Muscle of back (tissue), 13 donors: ENCODE data around the gene CPNE9. TPM values are rescaled to one million over a fixed set of nuclear protein-coding genes. Genes with fewer than 3 reads are reported as not detected.

ENCODE experiments used
- DNase-seq, 3 donors: peaks; one replicate each; pipeline versions ENCODE4 v3.0.0 to v3.0.0-alpha.2; 2013
- long read RNA-seq, 9 donors: transcript quantifications; one replicate each; lab custom pipeline, GENCODE V29; 2026
- polyA plus RNA-seq, 10 donors: library from polyadenylated mRNA; unstranded; fragments of 120-200 nt; gene quantifications; one replicate each; pipeline ENCODE4 v1.2.1, GENCODE V29; 2013; ENCODE audit not compliant: insufficient read length in 10 of 10

Gene CPNE9
- not detected for polyA plus RNA-seq
- long read RNA-seq, donor 1, result 0 reads
- long read RNA-seq, donor 2, result 0 reads
- long read RNA-seq, donor 3, result 0 reads
- long read RNA-seq, donor 4, result 0 reads
- long read RNA-seq, donor 5, result 0 reads
- long read RNA-seq, donor 6, result 0 reads
- long read RNA-seq, donor 7, result 0 reads
- long read RNA-seq, donor 8, result 0 reads
- long read RNA-seq, donor 9, result 0 reads

GRCh38 chr3:9703736-9704346 is at the start of gene CPNE9:
TSS of gene CPNE9 (plus strand) at chr3:9703833. CDS start at chr3:9703997, 164 bp downstream.
- DNase-seq, result no peak

DNA sequence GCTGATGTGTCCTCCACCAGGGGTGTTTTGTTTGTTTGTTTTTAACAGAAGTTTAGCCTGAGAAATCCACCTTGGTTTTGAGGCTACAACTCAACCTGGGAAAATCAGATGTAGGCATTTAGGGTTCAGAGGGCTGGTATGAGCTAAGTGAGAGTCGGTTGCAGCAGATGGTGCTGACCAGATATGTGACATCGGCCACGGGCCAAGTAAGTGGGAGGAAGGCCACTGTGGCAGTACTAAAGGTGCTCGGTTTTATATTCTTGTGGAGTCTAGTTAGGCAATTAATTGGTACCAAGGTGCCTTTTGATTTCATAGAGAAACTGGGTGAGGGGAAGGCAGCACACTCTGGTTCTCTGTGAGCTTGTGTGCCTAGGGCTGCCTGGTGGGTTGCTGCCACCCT is 43.8 kb upstream of the CPNE9 start:
- no peak for DNase-seq

DNA sequence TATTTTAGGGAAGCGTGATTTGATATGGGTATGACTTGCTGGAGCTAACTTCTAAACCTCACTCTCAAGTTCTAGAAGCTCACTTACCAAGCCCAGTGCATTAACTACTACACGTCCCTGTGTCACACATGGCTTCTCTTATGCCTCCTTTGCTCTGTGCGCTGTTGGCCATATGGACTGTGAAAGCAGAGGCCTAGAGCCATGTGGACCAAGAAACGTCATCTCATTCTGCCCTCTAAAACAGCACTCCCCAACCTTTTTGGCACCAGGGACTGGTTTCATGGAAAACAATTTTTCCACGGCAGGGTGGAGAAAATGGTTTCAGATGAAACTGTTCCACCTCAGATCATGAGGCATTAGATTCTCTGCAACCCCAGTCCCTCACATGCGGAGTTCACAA is 42.7 kb upstream of the CPNE9 start:
- no peak for DNase-seq

GRCh38 chr3:9664119-9664751 is 39.4 kb upstream of the CPNE9 start:
- no peak for DNase-seq

GRCh38 chr3:9666704-9667445 is 36.8 kb upstream of the CPNE9 start:
- no peak for DNase-seq

GRCh38 chr3:9669277-9669676 is 34.4 kb upstream of the CPNE9 start:
- DNase-seq, result no peak

DNA sequence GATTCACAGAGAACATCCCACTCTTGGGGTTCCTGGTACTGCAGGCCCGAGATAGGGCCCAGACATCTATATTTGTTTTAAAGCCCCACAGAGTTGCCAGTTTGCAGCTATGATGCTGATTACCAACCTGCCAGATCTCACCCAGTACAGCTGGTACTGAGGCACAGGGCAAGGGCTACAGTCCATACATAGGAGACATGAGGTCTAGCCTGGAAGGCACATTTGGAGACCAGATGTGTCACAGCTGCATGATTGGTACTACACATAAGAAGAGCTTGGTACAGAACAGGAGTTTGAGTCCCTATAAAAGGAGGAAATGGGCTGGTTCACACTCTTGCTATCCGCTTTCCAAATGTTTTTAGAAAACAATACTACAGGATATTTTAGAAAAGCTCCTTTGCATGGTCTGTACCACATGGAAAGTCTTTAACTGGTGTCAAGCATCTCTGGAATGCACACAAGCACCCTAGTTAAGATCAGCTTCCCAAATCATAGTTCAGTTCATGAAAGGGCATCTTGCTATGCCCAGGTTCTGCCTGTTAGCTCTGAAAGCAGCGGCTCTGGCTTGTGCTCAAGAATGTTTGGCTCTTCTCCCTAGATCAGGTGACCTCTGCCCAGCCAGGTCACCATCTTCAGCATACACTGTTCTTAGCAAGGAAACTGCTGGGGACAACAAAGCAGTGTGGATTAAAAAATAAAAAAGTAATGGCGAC is 33.8 kb upstream of the CPNE9 start:
- DNase-seq, result no peak

DNA sequence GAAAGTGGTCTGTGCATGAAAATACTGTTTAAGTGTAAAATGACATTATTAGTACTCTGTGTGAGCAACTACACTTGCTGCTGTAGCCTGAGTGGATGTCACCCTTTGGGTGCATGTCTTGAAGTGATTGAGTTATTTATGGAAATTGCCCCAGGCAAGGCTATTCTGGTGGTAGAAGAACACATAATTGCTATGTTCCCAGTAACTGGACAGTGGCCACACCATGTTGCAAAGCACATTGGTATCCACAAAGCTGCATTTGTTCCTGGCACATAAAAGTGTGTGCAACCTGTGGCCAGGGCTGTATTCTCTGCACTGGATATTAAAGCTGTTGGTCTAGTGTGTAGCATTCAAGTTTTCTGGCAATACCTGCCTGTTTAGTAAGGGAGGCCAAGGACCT is 30.6 kb upstream of the CPNE9 start:
- DNase-seq, result no peak

DNA sequence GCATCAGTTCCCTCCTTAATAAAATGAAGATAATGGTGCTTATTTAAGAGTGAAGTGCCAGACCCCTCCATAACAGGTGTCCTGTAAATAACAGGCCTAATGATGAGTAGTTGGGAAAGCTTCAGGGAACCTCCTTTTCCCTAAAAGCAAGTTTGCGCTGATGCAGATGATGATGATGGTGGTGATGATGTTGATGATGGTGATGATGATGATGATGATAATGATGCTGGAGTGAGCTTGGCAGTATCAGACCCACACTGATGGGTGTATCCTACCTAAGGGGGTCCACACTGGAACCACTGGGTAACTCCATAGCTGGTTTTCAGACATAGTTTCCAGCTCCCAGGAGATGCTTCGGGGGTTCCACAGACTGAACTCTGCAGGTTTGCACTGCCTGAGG is 29.9 kb upstream of the CPNE9 start:
- no peak for DNase-seq

- DNase-seq, result peak in 2 of 3 donors; percentile 9 to 57
Measured at GRCh38 chr3:9675736-9676290, 27.8 kb upstream of the CPNE9 start.

GRCh38 chr3:9676785-9677184 is 26.8 kb upstream of the CPNE9 start:
- DNase-seq, result no peak

- DNase-seq, result no peak
Measured at GRCh38 chr3:9678493-9678892, 25.1 kb upstream of the CPNE9 start.

GRCh38 chr3:9679476-9680080 is 24.1 kb upstream of the CPNE9 start:
- no peak for DNase-seq

DNA sequence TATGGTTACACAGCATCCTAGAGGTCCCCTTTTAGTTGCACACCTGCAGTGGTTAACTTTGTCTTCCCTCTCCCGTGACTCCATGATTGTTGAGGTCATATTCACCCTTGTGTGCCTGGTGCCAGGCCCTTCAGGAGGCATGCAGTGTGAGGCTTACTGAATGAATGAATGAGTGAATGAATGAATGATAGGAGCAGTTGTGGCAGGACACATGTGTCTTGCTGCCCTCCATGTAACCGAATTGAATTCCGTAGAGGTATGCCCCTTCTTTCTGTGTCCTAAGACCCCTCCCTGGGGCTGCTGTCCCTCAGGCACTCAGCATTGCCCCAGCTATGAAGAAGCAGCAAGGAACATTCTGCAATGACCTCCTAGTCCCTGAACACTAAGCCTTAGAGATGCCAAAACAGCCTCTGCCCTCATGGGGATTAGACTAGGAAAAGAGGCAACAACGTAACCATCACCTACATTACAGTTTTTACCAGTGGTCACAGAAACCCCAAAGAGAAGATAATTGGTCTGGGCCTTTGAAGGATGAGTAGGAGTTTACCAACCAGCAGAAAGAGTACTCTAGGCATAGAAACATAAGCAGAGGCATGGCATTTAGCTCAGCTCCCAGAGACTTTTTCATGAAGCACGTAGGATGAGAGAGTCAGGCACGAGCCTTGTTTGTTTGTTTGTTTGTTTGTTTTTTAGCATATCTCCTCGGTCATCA is 22.5 kb upstream of the CPNE9 start:
- DNase-seq, result no peak

DNA sequence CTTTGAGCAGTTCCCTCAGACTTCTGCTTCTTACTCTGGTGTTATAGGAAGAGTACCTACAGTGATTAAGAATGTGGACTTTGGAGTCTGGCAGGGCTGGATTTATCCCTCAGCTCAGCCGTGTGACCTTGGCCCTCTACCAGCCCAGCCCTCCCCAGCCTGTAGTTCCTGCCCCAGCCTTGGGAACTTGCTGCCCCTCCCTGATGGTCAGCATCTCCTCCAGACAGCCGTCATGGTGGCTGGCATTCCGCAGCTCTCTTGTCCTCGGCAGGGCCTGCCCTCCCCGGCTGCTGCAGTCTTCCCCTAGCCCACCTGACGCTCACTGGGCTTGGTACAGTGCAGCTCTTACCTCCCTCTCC is 21.9 kb upstream of the CPNE9 start:
- no peak for DNase-seq

- no peak for DNase-seq
Measured at GRCh38 chr3:9682096-9682495, 21.5 kb upstream of the CPNE9 start.

DNA sequence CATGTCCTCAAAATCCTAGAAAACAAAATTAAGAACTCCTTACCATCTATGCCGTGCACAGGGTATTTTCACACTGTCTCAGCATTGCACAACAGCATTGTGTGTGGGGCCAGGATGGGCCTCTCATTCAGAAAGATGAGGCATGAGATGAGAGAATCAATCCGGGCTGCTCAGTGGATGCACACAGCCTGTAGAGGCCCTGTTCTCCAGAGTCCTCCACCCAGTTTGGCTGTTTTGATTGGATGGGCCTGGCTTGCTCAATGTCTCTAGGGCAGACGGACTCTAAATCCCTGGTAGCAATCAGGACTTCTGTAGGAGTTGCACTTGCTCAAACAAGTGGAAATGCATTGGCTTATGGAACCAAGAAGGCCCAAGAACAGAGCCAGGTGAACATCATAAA is 20.2 kb upstream of the CPNE9 start:
- no peak for DNase-seq

GRCh38 chr3:9685216-9686049 is 18.2 kb upstream of the CPNE9 start:
- no peak for DNase-seq

DNA sequence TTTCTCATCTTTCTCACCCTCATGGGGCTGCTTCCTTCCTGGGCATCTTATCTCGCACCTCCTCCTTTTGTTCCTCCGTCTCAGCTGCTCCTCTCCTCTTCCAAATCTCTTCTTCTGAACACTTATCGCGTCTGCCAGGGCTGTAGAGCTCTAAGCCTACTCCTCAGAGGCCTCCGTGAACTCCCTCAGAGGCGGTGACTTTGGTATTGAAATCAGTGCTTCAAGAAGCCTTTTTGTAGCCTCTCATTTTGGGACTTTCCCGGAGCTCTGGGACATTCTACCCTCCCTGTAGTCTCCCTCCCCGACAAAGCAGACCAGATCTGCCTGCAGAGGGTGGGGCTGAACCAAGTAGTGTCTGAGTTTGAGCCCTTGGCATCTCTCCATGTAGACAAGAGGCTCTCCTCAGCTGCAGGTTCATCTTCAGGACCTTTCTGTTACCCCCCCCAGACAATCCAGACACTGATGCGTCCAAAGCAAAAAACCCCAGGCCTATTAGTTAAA is 17.5 kb upstream of the CPNE9 start:
- DNase-seq, result no peak

GRCh38 chr3:9686703-9687102 is 16.9 kb upstream of the CPNE9 start:
- DNase-seq, result no peak
